Right kidney (tissue), 1 donor: ENCODE results near the gene PRLH.

Experiments
- DNase-seq: peaks from one replicate; pipeline ENCODE4 v3.0.0-alpha.2; 2016

The PRLH gene

GRCh38 chr2:237539681-237540080 is 26.7 kb upstream of the PRLH start:
- DNase-seq = no peak

GRCh38 chr2:237540223-237540775 is 26.1 kb upstream of the PRLH start:
- DNase-seq = no peak

DNA sequence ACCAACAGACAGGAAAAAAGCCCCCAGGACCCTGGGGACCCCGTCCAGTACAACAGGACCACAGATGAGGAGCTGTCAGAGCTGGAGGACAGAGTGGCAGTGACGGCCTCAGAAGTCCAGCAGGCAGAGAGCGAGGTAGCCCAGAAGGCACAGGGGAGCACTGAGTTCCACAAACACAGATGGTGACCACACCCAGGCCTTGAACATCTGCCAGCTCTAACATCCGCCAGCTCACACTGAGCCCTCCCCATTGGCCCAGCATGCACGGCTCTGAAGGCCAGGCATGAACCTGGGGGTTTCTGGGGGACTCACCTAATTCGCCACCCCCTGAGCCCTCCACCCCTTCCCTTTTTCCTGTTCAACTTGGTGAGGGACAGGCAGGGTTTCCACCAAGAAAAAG is 25.6 kb upstream of the PRLH start:
- no peak for DNase-seq

DNA sequence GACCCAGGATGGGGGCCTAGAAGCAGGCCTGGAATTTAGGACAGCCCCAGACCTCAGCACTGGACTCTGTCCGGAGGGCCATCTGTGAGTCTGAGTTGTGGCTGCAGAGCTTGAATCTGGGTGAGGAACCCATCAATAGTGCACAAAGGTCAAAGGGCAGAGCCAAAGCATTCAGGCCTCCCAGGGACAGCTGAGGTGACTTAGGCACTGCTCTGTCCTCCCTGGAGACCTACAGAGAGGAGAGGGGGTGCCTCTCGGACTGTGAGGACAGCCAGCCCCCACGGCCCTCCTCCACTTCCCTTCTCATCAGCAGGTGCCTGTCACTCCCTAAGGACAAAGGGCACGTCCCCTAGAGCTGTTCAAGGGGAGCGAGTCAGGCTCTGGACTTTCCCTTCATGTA is 25.1 kb upstream of the PRLH start:
- no peak for DNase-seq

DNA sequence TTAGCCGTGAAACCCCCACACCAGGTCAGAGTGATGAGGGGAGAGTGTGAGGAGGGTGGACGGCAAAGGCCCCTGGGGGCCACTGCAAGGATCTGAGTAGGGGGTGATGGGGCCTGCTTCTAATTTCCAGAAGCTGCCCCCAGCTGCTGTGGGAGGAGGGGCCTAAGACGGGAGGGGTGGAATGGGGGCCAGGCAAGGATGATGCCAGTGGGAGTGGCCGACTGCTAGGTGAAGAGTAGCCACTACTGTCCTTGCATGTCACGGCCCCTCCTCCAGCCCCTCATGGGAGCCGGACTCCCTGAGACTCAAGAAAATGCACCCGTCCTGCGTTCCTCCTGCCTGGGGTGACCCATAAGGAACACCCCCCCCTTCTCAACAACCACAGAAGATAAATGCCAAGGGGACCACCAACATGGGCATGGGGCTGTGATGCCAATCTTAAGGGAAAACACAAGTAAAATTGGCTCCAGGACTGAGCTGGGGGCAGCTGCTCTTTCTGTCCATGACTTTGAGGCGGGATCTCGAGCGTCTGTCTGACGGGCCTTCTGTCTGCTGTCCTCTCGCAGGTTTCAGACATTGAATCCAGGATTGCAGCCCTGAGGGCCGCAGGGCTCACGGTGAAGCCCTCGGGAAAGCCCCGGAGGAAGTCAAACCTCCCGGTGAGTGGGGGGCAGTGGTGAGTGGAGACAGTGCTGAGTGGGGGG is 24.2 kb upstream of the PRLH start:
- DNase-seq = no peak

GRCh38 chr2:237546040-237546875 is 20.1 kb upstream of the PRLH start:
- no peak for DNase-seq

DNA sequence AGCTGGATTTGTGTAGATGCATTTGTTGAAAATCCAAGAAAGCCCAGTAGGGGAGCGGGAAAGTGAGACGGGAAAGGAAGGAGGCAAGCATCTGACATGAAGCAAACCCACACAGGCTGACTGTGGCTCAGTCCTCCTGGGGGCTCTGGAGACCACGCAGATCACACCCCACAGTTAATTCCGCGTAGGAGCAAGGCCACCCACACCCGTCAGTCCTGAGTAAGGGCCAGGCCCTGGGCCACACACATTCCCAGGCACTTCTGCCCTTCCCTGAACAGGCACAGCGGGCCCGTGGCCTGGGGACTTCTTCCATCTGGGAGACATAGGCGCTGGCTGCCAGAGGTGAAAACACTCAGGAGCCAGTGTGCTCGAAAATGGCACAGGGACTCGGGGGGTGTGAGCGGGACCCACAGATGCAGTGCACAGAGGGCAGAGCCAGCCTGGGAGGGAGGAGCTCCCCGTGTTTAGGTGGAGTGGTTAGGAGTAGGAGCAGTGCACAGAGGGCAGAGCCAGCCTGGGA is 19.4 kb upstream of the PRLH start:
- DNase-seq = no peak

DNA sequence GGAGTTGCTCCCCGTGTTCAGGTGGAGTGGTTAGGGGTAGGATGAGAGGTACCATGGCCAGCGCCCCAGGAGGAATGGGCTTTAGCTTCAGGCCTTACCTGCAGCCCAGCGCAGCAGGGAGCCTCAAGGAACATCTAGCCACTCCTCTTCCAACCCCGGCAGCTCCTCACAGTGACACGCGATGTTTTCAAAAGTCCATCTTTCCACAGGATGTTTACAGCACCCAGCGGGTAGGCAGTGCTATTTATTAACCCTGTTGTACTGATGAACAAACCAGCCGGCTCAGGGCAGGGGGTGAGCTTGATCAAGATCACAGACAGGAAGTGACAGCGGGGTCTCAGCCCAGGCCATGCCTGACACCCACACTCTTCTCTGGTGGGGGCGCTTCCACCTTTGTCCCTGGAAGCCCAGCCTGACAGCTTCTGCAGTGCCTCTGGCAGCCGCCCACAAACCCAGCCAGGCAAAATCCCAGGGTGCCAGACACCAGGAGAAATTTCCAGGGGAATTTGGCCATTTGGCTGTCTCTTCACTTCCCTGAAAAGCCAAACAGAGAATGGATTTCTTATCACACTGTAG is 18.4 kb upstream of the PRLH start:
- DNase-seq = no peak

DNA sequence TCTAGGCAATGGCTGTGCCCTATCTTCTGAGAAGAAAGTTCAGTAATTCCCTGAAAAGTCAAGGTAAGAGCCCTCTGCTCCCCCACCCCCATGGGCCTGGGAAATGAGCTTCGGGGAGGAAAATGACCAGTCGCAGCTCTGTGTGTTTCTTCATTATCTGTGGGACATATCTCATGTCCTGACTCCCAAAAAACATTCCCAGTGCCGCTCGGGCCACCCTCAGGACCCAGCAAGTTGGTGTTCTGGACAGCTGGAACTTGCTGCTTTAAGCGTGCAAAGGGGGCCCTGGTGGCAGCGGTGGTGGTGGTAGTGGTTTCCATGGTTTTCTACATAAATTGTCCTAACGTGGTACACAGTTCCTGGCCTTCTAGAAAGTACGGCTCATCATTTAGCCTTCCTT is 17.2 kb upstream of the PRLH start:
- no peak for DNase-seq

DNA sequence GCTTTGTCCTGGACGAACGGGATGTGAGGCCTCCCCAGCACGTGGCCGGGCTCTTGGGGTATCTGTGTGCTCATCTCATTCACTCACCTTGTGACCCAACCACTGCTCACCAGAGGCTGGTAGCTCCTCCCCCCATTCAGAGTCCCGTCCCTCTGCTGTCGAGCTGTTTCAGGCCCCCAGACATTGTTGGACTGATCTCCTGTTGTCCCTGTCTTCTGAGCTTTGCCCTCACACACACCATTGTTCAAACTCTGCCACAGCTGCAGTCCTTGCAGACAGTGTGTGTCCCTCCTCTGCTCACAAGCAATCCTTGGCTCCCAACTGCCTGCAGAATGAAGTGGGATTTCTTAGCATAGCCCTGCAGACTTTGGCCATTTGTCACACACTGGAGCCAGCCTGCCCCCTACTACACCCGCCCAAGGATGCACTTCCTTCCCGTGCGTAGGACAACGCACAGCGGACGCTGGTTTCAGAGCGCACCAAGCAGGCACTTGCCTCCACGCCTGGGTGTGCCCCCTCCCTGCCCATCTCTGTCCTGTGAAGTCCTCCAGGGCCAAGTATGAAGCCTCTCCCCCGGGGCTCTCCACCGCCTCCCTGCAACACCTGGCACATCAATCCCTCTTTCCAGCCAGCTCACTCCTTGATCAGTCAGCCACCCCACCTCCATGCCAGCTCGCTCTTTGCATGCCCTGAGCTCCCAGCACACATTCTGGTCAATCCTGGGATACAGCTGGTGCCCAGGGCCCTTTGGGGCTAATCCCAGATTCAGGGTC is 16.5 kb upstream of the PRLH start:
- no peak for DNase-seq

DNA sequence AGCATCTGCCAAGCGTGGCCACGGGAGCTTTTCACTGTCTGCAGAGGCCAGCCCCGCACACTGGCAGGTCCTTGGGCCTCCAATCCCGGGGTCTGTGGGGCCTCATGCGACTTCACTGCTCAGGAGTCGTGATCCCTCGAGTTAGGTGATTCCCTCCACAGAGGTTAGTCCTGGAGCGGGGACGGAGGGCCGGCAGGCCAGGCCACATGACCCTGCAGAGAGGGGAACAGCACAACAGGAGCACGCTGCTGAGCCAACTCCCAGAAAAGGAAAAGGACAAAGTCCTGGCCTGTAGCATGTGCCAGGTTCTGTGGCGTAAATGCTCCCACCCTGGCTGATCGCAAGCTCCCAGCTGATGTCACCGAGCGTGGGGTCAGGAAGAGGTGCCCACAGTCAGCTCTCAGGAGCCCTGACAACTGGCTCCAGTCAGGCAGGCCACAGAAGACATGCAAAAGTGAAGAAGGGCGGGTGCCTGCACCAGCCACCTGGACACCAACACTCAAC is 15.3 kb upstream of the PRLH start:
- no peak for DNase-seq

DNA sequence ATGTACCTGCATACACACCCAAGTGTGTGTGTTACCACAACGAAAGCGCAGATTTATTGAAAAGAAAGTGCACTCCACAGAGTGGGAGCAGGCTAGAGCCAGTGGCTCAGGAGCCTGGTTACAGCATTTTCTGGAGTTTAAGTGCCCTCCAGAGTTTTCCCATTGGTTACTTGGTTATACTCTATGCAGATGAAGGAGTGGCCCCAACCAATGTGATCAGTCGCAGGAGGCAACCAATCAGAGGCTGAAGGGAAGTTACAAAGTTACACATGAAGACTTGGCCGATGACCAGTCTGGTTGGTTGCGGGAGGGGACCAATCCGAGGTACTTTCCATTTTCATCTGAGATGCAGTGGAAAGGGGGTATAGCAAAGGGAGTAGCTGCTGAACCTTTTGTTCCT is 13.5 kb upstream of the PRLH start:
- no peak for DNase-seq

DNA sequence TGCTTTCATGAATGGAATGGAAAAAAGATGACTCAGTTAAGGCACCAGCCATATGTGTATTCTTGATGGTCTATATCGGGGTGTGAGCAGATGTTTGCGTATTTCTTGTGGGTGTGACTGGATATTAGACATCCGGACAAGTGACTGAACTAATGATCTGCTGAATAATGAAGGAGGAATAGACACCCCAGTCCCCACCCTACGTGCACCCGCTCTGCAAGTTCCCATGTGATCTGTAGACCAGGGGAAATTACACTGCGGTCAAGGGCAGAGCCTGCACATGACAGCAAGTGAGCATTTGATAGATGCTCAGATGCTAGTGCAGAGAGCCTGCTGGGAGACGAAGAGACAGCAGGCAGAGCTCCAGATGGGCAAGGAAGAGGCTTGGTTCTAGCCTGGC is 12.4 kb upstream of the PRLH start:
- no peak for DNase-seq

DNA sequence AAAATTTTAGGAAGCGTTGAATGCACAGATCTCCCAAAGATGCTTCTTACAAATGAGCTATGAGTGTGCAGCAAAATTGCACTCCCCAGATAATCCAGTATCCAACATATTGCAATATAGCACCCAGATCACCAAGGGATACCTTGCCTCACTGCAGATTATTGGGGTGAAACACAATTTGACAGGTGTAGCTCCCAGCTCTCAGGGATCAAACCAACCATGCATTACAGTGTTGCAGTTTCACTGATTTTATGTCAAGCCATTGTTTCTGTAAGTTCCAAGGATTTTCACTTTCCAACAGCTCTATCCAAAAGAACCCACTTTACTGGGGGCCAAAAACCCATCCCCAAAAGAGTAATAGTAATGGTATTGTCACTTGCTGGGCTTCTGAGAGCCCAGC is 10.8 kb upstream of the PRLH start:
- DNase-seq = no peak

DNA sequence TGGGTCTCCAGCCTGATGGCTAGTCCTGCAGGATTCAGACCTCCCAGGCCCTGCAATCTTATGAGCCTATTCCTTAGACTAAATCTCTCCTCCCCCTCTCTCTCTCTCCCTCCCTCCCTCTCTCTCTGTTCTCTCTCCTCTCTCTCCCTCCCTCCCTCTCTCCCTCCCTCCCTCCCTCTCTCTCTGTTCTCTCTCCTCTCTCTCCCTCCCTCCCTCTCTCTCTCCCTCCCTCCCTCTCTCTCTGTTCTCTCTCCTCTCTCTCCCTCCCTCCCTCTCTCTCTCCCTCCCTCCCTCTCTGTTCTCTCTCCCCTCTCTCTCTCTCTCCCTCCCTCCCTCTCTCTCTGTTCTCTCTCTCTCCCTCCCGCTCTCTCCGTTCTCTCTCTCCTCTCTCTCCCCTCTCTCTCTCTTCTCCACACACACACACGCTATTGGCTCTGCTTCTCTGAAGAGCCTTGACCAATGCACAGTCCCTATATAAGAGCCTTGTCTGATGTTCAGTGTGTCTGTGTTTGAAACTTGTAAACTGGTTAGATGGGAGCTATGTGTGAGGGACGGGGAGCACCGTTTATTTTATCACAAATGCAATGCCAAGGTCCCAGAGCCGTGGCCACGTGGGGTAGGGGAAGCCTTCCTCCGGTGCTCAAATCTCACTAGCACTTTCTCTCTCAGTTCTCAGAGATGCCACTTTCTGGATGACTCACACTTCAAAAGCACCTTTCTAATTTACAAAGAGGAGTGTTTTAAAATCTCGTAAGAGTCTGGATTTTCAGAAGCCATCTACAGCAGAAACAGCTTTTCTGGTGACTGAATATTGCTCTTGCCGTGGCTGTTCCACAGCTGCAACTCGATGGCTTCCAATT is 9.4 kb upstream of the PRLH start:
- no peak for DNase-seq

DNA sequence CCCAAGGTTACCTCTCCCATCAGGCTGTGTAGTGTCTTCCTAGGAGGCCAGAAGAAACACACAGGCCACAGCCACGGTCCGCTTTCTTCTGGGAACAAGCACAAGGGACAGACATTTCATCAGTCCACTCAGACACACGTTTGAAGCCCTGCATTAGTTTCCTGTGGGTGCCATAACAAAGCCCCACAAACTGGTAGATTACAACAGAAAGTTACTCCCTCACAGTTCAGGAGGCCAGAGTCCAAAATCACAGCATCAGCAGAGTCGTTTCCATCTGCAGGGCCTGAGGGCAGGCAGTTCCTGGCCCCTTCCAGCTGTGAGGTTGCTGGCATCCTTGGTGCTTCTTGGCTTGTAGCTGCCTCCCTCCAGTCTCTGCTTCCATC is 8.8 kb upstream of the PRLH start:
- no peak for DNase-seq

DNA sequence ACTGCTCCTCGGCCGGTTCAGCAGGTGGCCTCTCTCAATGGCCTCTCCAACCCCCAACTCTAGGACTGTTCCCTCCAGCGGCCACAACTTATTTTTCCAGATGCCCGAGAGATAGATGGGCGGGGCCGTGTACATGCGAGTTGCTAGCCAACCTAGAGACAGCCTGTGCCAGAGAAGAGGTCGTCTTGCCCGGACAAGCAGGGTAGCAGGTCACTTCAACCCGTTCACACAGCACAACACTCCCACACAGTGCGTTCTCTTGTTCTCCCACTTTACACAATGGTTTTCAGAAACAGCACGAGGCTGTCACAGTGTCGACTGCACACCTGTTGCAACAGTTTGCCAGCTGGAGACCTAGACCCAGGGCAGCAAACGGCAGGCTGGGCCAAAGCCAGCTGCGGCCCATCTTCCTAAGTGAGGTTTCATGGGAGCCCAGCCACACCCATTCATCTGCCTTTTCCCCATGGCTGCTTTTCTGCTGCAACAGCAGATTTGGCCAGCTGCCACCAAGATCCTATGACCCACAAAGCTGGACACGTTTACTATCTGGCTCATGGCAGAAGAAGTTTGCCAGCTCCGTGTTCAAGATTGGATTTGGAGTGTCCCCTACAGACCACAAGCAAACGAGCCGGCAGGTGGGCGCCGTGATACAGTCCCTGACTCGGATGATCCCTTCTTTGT is 7.3 kb upstream of the PRLH start:
- no peak for DNase-seq

GRCh38 chr2:237561221-237561620 is 5.2 kb upstream of the PRLH start:
- DNase-seq = no peak

- no peak for DNase-seq
Observed at GRCh38 chr2:237563816-237564215, 2.6 kb upstream of the PRLH start.

DNA sequence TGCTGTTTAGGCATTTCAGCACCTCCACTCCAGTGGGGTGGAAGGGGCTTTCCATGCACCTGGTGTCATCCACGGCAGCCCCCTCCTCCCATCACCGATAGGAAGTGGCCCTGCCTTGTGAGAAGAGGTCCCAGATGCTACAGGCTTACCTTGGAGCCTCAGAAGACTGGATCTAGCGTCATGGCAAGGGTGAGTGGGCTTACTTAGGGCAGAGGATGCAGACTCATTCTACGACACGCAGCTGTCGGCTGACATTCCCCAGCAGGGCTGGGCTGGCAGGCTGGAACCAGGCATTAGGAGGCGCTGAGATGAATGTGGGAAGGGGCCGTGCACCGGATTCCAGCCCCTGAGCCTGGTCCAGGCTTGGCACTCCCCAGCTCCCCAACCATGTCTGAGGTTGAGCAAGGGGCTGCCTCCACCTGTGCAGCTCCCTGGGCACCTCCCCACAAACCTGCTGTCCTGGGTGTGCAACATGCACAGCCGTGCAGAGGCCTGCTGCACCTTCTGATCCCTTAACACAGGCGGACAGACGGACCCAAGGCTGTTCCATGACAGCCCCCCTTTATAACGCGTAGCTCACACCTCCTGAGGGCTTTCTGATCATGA is 1.7 kb upstream of the PRLH start:
- DNase-seq = no peak
